GM21786 (cell line): Measurements from ENCODE around the gene SH3BP2.

Experiments used
- ATAC-seq: cut with Tn5 transposase; IDR thresholded peaks from one replicate; pipeline ENCODE4 v1.9.1; 2021; ENCODE audit not compliant: unreplicated experiment

Gene SH3BP2

GRCh38 chr4:2831611-2832308 lies 38.9 kb downstream of the SH3BP2 start:
- ATAC-seq, result no peak

GRCh38 chr4:2832309-2832980 lies 39.6 kb downstream of the SH3BP2 start:
- ATAC-seq, result peak; percentile 73

GRCh38 chr4:2832981-2833670 lies 40.2 kb downstream of the SH3BP2 start:
- no peak for ATAC-seq

GRCh38 chr4:2833671-2834000 lies 40.8 kb downstream of the SH3BP2 start:
- no peak for ATAC-seq

GRCh38 chr4:2834001-2834921 lies 41.4 kb downstream of the SH3BP2 start:
- ATAC-seq, result no peak

GRCh38 chr4:2835978-2836377 lies 43.1 kb downstream of the SH3BP2 start:
- no peak for ATAC-seq

GRCh38 chr4:2836391-2836859 lies 43.5 kb downstream of the SH3BP2 start:
- ATAC-seq, result no peak

- ATAC-seq, result no peak
Measured at GRCh38 chr4:2837110-2837903, 44.4 kb downstream of the SH3BP2 start.

GRCh38 chr4:2837904-2838496 lies 45.1 kb downstream of the SH3BP2 start:
- no peak for ATAC-seq

GRCh38 chr4:2839060-2839459 lies 46.2 kb downstream of the SH3BP2 start:
- ATAC-seq, result no peak

GRCh38 chr4:2842687-2843262 lies 49.9 kb downstream of the SH3BP2 start:
- ATAC-seq, result no peak

- ATAC-seq, result peak; percentile 77
Measured at GRCh38 chr4:2843263-2843940, 50.5 kb downstream of the SH3BP2 start, which contains the start of gene ADD1. Gene ADD1, plus strand, starts transcription at chr4:2843844. Its CDS starts 32,072 bp downstream, at chr4:2875916.

GRCh38 chr4:2843941-2844584 lies 51.2 kb downstream of the SH3BP2 start:
- ATAC-seq, result peak; percentile 3

- no peak for ATAC-seq
Measured at GRCh38 chr4:2846172-2846571, 53.3 kb downstream of the SH3BP2 start.

- ATAC-seq, result no peak
Measured at GRCh38 chr4:2847302-2847871, 54.5 kb downstream of the SH3BP2 start.

- ATAC-seq, result no peak
Measured at GRCh38 chr4:2848449-2848848, 55.6 kb downstream of the SH3BP2 start.

- ATAC-seq, result no peak
Measured at GRCh38 chr4:2849267-2850152, 56.6 kb downstream of the SH3BP2 start.
